Measurements from ENCODE around the gene ACVR1B. TPM values are rescaled to one million over a fixed set of nuclear protein-coding genes. Genes with fewer than 3 reads are reported as not detected.

The ACVR1B gene
- total RNA-seq, 6 experiments from 2014 or later, result 14.1 to 28.0 (median 25.0) TPM

DNA sequence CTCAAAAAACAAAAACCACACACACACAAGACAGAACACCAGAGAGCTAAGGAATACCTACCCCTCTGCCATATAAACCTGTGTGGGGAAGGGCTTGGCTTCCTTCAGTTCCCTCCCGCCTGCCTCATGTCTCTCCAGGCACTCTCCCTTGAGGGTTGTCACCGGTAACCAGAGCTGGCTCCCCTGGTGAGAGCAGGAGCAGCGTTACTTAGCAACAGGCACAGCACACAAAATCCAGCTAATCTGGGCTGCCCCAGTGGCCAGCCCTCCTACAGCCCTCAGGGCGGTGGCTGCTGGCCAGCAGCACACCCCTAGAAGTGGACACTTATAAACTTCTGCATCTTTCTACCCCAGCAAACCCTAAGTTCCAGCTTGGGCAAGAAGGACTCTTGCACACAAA, 78.2 kb downstream of the ACVR1B start:
- Histone ChIP-seq H3K4me3 (no peak overlapping the region), H3K9me3 (no peaks in the 10 kb centered on the region), H3K36me3 (no peaks in the 10 kb centered on the region), H3K27me3 (no peaks in the 10 kb centered on the region), H3K27ac (no peak overlapping the region), H3K4me1 (peaks cover 0 to 21% (median 0%) of the 10 kb centered on the region in 4 donors)
- TF ChIP-seq, protein P1, sequence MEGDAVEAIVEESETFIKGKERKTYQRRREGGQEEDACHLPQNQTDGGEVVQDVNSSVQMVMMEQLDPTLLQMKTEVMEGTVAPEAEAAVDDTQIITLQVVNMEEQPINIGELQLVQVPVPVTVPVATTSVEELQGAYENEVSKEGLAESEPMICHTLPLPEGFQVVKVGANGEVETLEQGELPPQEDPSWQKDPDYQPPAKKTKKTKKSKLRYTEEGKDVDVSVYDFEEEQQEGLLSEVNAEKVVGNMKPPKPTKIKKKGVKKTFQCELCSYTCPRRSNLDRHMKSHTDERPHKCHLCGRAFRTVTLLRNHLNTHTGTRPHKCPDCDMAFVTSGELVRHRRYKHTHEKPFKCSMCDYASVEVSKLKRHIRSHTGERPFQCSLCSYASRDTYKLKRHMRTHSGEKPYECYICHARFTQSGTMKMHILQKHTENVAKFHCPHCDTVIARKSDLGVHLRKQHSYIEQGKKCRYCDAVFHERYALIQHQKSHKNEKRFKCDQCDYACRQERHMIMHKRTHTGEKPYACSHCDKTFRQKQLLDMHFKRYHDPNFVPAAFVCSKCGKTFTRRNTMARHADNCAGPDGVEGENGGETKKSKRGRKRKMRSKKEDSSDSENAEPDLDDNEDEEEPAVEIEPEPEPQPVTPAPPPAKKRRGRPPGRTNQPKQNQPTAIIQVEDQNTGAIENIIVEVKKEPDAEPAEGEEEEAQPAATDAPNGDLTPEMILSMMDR (IDR thresholded peaks at IDR 0.05), result no peak
- no peak for TF ChIP-seq POLR2A (IDR thresholded peaks at IDR 0.05)
- no peak for ATAC-seq
- 66% methylated on average over 4 of the region's 4 CpGs for WGBS (ENCODE audit: insufficient coverage, low coverage, low lambda C conversion rate, missing lambda C conversion rate)
- intact Hi-C loops (cut with DNase I), result loop anchor here (5.0 kb wide), 2 partner anchors 48 to 53 kb away; partner anchors contain the start of gene SMIM41 (in 1 of the 2)
- no peak for DNase-seq

DNA sequence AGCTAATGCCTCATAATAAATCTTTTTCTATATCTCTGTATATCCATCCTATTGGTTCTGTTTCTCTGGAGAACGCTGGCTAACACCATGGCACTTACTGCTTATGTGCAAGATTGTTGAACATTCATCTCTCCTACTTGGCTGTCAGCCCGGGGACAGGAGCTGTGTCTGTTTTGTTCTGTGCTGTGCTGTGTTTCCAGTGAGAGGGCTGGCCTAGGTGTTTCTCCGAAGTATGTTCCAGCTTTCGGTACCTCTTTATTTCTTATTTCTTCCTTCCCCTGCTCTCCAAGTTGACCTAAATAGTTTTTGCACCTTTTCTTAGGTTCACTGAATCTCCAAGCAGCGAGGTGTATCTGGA, 80.9 kb downstream of the ACVR1B start:
- TF ChIP-seq POLR2A (IDR thresholded peaks at IDR 0.05), result no peak
- TF ChIP-seq, protein P1 (IDR thresholded peaks at IDR 0.05), result no peak
- intact Hi-C loops (cut with DNase I), result no loop called here
- peak; percentile 54 to 67 (median 60) for ATAC-seq

DNA sequence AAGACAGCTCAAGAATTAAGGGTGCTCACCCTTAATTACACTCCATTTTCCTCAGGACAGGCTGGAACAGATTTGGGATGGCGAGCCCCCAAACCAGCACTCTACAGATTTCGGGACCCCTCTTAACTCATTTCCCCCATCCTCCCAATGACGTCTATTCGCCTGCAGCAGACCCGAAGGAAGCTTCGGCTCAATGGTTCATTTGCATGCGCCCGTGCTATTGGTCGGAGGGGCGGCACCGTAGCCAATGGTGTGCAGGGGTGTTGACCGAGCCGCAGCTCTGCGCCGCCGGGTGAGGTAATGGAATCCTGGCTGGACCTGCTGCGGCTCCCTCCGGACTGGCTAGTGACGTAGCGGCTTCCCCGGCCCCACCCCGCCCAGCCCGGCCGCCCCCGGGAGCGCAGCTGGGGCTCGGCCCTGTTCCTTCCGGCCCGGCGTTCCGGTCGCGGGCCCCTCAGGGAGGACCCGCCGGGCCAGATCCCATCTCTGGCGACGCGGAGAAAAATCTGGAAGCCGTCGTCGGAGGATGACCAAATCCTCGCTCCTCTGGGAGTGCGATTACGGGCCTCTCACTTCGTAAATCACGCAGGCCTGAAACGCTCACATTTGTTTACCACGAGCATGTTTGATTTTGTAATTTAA, 81.4 kb downstream of the ACVR1B start:
- Histone ChIP-seq H3K4me3 (peak overlapping the region; percentile 2 to 42 (median 31)), H3K4me1 (peaks cover 0 to 17% (median 0%) of the 10 kb centered on the region in 4 donors), H3K27me3 (no peaks in the 10 kb centered on the region), H3K27ac (peak overlapping the region; percentile 69 to 94 (median 85)), H3K36me3 (no peaks in the 10 kb centered on the region), H3K9me3 (no peaks in the 10 kb centered on the region)
- DNase-seq (peak; percentile 99), ATAC-seq (peak; percentile 91 to 96 (median 94))
- 1% methylated on average over 34 of the region's 48 CpGs for WGBS (ENCODE audit: insufficient coverage, low coverage, low lambda C conversion rate, missing lambda C conversion rate)
- peak; percentile 77 for TF ChIP-seq POLR2A (IDR thresholded peaks at IDR 0.05)
- TF ChIP-seq, protein P1 (IDR thresholded peaks at IDR 0.05), result no peak
- intact Hi-C loops (cut with DNase I), result no loop called here

More for the DNA sequence above, 80.9 kb downstream of the ACVR1B start:
- Histone ChIP-seq H3K9me3 (no peaks in the 10 kb centered on the region), H3K4me3 (peak overlapping the region in 2 of 3 donors; percentile 19 to 42), H3K4me1 (peaks cover 0 to 17% (median 0%) of the 10 kb centered on the region in 4 donors), H3K27me3 (no peaks in the 10 kb centered on the region), H3K36me3 (no peaks in the 10 kb centered on the region), H3K27ac (peak overlapping the region; percentile 40 to 94 (median 85))
- peak in 2 of 3 donors; percentile 57 to 86 for DNase-seq
- 3% methylated on average over 5 of the region's 5 CpGs for WGBS (ENCODE audit: insufficient coverage, low coverage, low lambda C conversion rate, missing lambda C conversion rate)

DNA sequence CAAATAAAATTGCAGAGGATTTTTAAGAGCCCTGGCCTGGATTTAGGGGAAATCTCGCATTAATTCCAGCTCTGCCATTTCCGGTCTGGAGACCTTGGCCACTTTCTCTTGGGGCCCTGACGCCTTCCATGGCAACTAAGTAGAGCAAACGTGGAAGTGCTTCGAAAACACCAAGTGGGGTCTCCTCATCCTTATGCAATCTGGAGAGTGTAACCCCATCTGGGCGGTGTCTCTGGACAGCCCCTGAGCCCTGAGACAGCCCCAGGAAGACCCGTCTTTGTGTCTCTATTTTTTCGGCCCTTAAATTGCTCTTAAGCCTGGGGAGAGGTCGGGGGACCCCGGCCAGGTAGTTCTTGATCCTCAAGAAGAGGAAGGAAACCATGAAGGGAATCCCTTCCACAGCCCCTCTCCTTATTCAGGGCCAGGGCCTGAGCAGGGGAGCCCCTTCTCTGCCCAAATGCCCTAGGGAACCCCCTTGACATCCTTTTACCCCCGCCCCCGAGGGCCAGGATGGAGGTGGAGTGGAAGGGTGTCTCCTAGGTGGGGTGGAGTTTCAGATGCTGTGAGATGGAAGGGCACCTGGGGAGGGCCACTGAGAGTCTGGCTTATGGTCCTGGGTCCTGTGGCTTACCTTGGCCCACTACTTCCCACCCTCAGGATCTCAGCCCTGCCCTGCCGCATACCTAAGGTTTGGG, 82.1 kb downstream of the ACVR1B start:
- intact Hi-C loops (cut with DNase I), result no loop called here
- H3K36me3 ChIP-seq, result no peaks in the 10 kb centered on the region
- H3K9me3 ChIP-seq, result no peaks in the 10 kb centered on the region
- peaks cover 0 to 17% (median 0%) of the 10 kb centered on the region in 4 donors for H3K4me1 ChIP-seq
- TF ChIP-seq, protein P1 (IDR thresholded peaks at IDR 0.05), result no peak
- TF ChIP-seq POLR2A (IDR thresholded peaks at IDR 0.05), result no peak
- H3K27ac ChIP-seq, result peak overlapping the region; percentile 69 to 94 (median 85)
- ATAC-seq, result no peak
- no peaks in the 10 kb centered on the region for H3K27me3 ChIP-seq
- no peak for DNase-seq
- H3K4me3 ChIP-seq, result peak overlapping the region; percentile 2 to 42 (median 31)
- WGBS (ENCODE audit: insufficient coverage, low coverage, low lambda C conversion rate, missing lambda C conversion rate), result 54% methylated on average over 6 of the region's 13 CpGs
